Adipocyte (in vitro differentiated cells): ENCODE results near the gene PRRC2B.
"Not testable (repeated sequence)": the region's sequence is repeated elsewhere in the genome, so short reads cannot be mapped to it uniquely, and the experiment has no call there.

Experiments used
- DNase-seq: peaks from one replicate; pipeline ENCODE4 v3.0.0-alpha.2; 2015; ENCODE audit warnings: low read depth
- H3K27me3 ChIP-seq: replicated peaks from 2 replicates; pipeline ENCODE4 v1.7.0; 2013; ENCODE audit warnings: mild to moderate bottlenecking, low read length, moderate library complexity; ENCODE audit not compliant: control insufficient read depth, insufficient read depth
- H3K36me3 ChIP-seq: 2 replicates; pipeline ENCODE4 v1.7.0; 2013; ENCODE audit warnings: low read length, mild to moderate bottlenecking, moderate library complexity; ENCODE audit not compliant: control insufficient read depth, insufficient read depth, severe bottlenecking
- H3K4me1 ChIP-seq: 2 replicates; pipeline ENCODE4 v1.7.0; 2013; ENCODE audit warnings: mild to moderate bottlenecking, low read length, moderate library complexity; ENCODE audit not compliant: control insufficient read depth, insufficient read depth
- H3K4me3 ChIP-seq: 2 replicates; pipeline ENCODE4 v1.7.0; 2013; ENCODE audit warnings: mild to moderate bottlenecking, low read length, moderate library complexity
- H3K9ac ChIP-seq: 2 replicates; pipeline ENCODE4 v1.7.0; 2013; ENCODE audit warnings: mild to moderate bottlenecking, low read length, moderate library complexity
- H3K9me3 ChIP-seq: 2 replicates; pipeline ENCODE4 v1.7.0; 2013; ENCODE audit warnings: mild to moderate bottlenecking, low read length, moderate library complexity; ENCODE audit not compliant: control insufficient read depth

The PRRC2B gene

DNA sequence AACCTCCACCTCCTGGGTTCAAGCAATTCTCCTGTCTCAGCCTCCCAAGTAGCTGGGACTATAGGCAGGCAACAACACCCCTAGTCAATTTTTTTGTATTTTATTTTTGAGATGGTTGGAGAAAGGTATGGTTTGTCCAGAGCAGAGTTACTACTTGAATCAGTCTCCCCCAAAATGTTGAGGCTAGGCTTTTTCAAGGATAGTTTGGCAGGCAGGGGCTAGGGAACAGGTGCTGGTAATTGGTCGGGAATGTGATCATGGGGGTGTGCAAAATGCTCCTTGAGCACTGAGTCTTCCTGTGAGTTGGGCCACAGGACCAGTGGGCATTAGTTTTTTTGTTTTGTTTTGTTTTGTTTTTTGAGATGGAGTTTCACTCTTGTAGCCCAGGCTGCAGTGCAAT, 28.3 kb upstream of the PRRC2B start:
- H3K9me3 ChIP-seq = no peaks in the 10 kb centered on the region
- no peak overlapping the region for H3K9ac ChIP-seq
- H3K36me3 ChIP-seq = no peaks in the 10 kb centered on the region
- H3K4me3 ChIP-seq = no peak overlapping the region
- DNase-seq = no peak
- peaks cover 9% of the 10 kb centered on the region for H3K4me1 ChIP-seq
- H3K27me3 ChIP-seq = no peaks in the 10 kb centered on the region

DNA sequence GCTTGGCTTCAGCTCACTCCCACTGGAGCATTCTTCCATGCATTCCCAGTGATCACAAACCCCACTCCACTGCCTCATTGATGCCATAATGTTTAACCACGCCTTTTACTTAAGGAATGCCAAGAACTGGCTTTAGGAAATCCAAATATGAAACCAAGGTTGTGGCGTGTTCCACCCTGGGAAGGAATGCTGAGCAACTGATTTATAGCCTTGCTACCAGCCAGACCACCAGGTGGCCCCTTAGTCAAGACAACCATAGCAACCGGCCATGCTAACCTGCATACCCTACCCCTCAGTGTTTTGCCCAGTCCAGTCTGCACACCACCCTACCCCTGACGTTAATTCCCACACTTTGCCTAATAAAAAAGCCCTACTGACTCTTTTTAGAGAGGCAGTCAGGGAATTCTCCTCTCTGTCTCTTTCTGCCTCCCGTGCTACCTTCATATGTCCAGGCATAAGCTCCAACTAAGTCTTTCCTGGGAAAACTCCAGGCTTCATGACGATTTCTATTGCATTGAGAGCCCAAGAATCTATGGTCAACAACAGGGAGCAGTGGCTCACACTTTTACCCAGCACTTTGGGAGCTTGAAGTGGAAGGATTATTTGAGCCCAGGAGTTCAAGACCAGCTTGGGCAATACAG, 27.0 kb upstream of the PRRC2B start:
- peak; percentile 82 for DNase-seq
- Histone ChIP-seq H3K4me1 (peaks cover 3% of the 10 kb centered on the region), H3K9ac (no peak overlapping the region), H3K36me3 (no peaks in the 10 kb centered on the region), H3K27me3 (no peaks in the 10 kb centered on the region), H3K9me3 (no peaks in the 10 kb centered on the region), H3K4me3 (no peak overlapping the region)

DNA sequence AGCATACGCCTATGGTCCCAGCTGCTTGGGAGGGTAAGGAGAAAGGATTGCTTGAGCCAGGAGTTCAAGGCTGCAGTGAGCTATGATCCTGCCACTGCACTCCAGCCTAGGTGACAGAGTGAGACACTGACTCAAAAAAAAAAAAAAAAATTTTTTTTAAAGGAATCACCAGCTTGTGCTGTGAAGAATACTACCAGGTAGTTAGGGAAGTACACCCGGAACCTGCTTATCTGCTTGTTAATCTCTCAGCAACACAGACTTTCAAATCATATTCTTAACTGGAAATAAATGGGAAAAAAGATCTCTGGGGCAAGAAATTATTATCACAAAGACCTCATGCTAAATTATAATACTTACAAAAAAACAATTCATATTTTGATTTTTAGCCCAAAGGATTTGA, 26.4 kb upstream of the PRRC2B start:
- Histone ChIP-seq H3K9ac (no peak overlapping the region), H3K4me3 (no peak overlapping the region), H3K36me3 (no peaks in the 10 kb centered on the region), H3K4me1 (peaks cover 5% of the 10 kb centered on the region), H3K27me3 (no peaks in the 10 kb centered on the region), H3K9me3 (no peaks in the 10 kb centered on the region)
- no peak for DNase-seq

DNA sequence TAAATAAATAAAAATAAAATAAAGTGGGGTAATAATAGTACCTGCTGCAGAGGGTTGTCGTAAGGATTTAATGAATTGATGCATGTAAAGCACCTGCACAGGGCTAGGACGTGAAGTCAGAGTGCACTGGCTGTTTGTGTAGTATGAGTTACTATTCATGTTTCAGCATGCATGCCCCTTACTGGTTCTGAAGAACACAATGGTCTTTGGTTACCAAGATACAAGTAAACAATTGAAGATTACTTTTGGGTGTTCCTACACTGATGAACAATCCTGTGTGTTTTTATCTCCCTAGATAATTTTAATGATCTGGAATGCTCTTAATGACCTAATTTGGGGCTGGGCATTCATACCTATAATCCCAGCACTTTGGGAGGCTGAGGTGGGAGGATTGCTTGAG, 23.2 kb upstream of the PRRC2B start:
- Histone ChIP-seq H3K4me1 (peaks cover 8% of the 10 kb centered on the region), H3K4me3 (no peak overlapping the region), H3K9ac (no peak overlapping the region), H3K9me3 (no peaks in the 10 kb centered on the region), H3K36me3 (no peaks in the 10 kb centered on the region), H3K27me3 (no peaks in the 10 kb centered on the region)
- DNase-seq = no peak

DNA sequence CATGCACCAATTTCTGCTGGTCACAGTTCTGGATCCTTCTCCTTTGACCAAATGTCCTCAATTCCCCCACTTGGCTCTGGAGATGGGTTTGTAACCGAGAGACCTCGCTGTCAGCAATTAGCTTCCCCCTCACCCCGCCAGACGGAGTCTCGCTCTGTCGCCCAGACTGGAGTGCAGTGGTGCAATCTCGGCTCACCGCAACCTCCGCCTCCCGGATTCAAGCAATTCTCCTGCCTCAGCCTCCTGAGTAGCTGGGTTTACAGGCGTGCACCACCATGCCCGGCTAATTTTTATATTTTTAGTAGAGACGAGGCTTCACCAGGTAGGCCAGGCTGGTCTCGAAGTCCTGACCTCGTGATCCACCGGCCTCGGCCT, 21.3 kb upstream of the PRRC2B start:
- H3K4me1 ChIP-seq, H3K36me3 ChIP-seq, H3K27me3 ChIP-seq, DNase-seq, H3K9me3 ChIP-seq: not testable (repeated sequence)
- Histone ChIP-seq H3K4me3 (peak overlapping the region; percentile 90), H3K9ac (peak overlapping the region; percentile 89)

DNA sequence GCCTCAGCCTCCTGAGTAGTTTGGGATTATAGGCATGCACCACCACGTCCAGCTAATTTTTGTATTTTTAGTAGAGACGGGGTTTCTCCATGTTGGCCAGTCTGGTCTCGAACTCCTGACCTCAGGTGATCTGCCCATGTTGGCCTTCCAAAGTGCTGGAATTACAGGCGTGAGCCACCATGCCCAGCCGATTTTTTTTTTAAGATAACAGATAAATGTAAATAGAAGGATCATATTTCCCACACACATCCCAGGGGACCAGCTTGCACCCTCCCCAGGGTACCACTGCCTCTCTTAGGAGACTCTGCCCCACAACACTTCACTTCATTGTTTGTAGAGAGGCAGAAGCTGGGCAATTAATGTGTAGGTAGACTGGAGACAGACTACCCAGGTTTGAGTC, 19.2 kb upstream of the PRRC2B start:
- not testable (repeated sequence) for H3K36me3 ChIP-seq, H3K4me3 ChIP-seq, H3K27me3 ChIP-seq, DNase-seq, H3K9me3 ChIP-seq, H3K9ac ChIP-seq, H3K4me1 ChIP-seq

DNA sequence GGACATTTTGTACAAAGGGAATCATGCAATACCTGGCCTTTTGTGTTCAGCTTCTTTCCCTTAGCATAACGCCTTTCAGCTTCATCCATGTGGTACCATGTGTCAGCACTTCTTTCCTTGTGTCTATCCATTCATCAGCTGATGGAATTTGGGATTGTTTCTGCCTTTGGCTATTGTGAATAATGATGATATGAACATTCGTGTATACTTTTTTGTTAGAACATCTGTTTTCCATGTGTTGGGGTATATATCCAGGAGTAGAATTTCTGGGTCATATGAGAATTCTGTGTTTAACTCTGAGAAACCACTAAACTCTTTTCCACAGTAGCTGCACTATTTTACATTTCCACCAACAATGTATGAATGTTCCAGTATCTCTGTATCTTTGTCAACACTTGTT, 14.8 kb upstream of the PRRC2B start:
- Histone ChIP-seq H3K27me3 (no peaks in the 10 kb centered on the region), H3K36me3 (no peaks in the 10 kb centered on the region), H3K4me3 (no peak overlapping the region), H3K9ac (no peak overlapping the region), H3K9me3 (no peaks in the 10 kb centered on the region), H3K4me1 (peaks cover 7% of the 10 kb centered on the region)
- DNase-seq = no peak

DNA sequence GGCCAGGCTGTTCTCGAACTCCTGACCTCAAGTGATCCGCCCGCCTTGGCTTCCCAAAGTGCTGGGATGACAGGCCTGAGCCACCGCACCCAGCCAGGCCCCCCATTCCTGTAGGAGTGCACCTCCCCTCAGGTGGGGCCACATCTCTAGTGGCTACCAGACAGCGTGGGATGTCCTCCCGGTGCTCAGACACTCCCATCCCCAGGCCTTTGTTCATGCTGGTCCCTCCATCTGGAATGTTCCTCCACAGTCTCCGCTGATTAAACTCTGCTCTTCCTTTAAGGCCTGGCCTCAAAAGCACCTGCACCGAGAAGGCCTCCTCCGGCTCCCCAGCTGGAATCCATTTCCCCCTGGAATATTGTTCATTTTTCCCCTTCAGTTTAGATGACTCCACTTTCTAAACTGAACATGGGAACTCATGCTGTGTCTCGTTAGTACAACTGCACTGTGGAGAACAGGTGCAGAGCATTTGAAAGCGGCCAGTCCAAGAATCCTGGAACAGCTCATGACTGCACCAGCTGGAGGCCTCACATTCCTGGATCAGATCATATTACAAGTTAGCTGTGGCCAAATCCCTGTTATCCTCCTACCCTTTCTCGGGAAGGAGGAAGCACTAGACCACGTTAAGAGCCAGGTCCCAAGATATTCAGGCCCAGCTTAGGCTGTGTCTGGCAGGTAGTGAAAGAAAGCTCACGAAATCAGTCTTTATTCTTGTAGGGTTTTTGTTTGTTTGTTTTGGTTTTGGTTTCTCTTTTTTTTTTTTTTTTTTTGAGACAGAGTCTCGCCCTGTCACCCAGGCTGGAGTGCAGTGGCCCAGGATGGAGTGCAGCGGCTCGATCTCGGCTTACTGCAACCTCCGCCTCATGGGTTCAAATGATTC, 10.8 kb upstream of the PRRC2B start:
- Histone ChIP-seq H3K9ac (no peak overlapping the region), H3K4me3 (no peak overlapping the region), H3K4me1 (peaks cover 7% of the 10 kb centered on the region), H3K9me3 (no peaks in the 10 kb centered on the region), H3K36me3 (no peaks in the 10 kb centered on the region), H3K27me3 (no peaks in the 10 kb centered on the region)
- peak; percentile 83 for DNase-seq

DNA sequence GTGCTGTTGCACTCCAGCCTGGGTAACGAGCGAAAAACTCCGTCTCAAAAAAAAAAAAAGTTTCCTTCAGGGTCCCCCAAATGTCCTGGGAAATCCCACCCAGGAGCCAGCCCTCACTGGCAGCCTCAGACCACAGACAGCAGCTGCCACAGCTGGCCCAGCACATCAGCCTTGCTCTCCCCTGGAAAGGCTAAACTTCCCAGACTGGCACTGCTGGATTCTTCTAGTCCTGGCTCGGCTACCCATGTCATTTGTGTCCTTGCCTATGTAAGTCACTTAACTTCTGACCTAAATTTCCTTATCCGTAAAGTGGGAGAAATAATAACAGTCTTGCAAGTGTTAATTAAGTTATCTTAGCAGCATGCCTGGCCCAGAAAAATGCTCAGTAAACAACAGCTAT, 8.6 kb upstream of the PRRC2B start:
- Histone ChIP-seq H3K36me3 (no peaks in the 10 kb centered on the region), H3K4me1 (peaks cover 7% of the 10 kb centered on the region), H3K4me3 (no peak overlapping the region), H3K27me3 (no peaks in the 10 kb centered on the region), H3K9me3 (no peaks in the 10 kb centered on the region), H3K9ac (no peak overlapping the region)
- DNase-seq = no peak

DNA sequence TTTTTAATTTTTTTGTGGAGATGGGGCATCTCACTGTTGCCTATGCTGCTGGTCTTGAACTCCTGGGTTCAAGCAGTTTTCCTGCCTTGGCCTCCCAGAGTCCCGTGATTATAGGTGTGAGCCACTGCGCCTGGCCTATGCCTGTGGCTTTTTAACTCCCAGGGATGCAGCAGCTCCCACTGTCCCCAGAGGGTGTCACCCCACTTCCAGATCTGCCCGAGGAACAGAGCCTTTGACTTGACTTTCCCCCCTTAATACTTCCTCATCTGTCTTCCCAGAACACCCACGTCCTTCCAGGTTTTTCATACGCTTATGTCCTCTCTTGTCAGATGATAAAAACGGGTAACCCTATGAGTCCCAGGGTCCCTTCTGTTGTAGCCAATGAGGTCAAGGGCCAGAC, 7.6 kb upstream of the PRRC2B start:
- DNase-seq = no peak
- Histone ChIP-seq H3K36me3 (no peaks in the 10 kb centered on the region), H3K9ac (no peak overlapping the region), H3K9me3 (no peaks in the 10 kb centered on the region), H3K27me3 (no peaks in the 10 kb centered on the region), H3K4me3 (no peak overlapping the region), H3K4me1 (peaks cover 12% of the 10 kb centered on the region)

DNA sequence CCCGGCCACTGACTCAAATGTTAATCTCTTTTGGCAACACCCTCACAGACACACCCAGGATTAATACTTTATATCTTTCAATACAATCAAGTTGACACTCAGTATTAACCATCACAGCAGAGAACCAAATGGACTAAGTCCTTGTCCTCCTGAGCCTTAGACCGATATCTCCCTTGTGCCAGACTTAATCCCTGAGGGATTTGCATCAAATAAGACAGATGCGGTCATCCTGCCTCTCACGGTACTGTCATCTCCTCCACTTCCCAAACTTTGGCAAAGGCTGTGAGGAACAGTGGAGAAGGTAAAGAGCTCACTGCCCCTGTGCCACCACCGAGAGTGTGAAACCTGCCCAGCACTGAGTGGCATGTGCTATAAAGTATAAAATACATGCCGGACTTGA, 6.5 kb upstream of the PRRC2B start:
- no peak for DNase-seq
- H3K4me3 ChIP-seq = no peak overlapping the region
- no peaks in the 10 kb centered on the region for H3K9me3 ChIP-seq
- no peak overlapping the region for H3K9ac ChIP-seq
- H3K36me3 ChIP-seq = no peaks in the 10 kb centered on the region
- H3K27me3 ChIP-seq = no peaks in the 10 kb centered on the region
- peaks cover 12% of the 10 kb centered on the region for H3K4me1 ChIP-seq
